PC-9 (cell line): ENCODE data around the gene SPOCK2. TPM values are rescaled to one million over a fixed set of nuclear protein-coding genes. Genes with fewer than 3 reads are reported as not detected.
"Not testable (repeated sequence)": the region's sequence is repeated elsewhere in the genome, so short reads cannot be mapped to it uniquely, and the experiment has no call there.

Experiments
- BruUV-seq: library from RNA; stranded (reverse); fragments of 400-500 nt; replicated peaks from 2 replicates; lab custom pipeline; 2021; lab: Mats Ljungman, UMichigan
- CTCF ChIA-PET: fragments of 300-600 bp; sonication (Branson Sonifier 250); formaldehyde crosslinking; loops from one replicate; lab custom pipeline; 2022; ENCODE audit warnings: antibody characterized with exemption; lab: Charles Lee
- POLR2A ChIA-PET: fragments of 300-600 bp; sonication (Branson Sonifier 250); formaldehyde crosslinking; loops from one replicate; lab custom pipeline; 2022; ENCODE audit warnings: antibody characterized with exemption; ENCODE audit not compliant: unreplicated experiment; lab: Charles Lee
- DNase-seq, 2 experiments: peaks; one replicate each; pipeline versions ENCODE4 v3.0.0 to v3.0.0-alpha.2; 2015 to 2022; ENCODE audit warnings: mixed read lengths in 1 of 2
- H2AFZ ChIP-seq: fragments of 200-600 bp; sonication (generic); 2 replicates; pipeline ENCODE4 v1.8.1; 2017; ENCODE audit warnings: antibody characterized with exemption
- H3F3A ChIP-seq: fragments of 200-600 bp; sonication (generic); 2 replicates; pipeline ENCODE4 v1.8.1; 2017; ENCODE audit warnings: antibody characterized with exemption, mild to moderate bottlenecking, low read depth; ENCODE audit not compliant: insufficient read depth
- H3K27ac ChIP-seq: fragments of 200-600 bp; sonication (generic); 2 replicates; pipeline ENCODE4 v1.6.1; 2016; ENCODE audit warnings: mixed run types
- H3K27me3 ChIP-seq: fragments of 200-600 bp; sonication (generic); 2 replicates; pipeline ENCODE4 v1.6.1; 2016; ENCODE audit warnings: low read depth, mixed run types; ENCODE audit not compliant: insufficient read depth
- H3K36me3 ChIP-seq: fragments of 200-600 bp; sonication (generic); 2 replicates; pipeline ENCODE4 v1.6.1; 2016; ENCODE audit warnings: low read depth, mixed run types
- H3K4me1 ChIP-seq: fragments of 200-600 bp; sonication (generic); replicated peaks from 2 replicates; pipeline ENCODE4 v1.6.1; 2016; ENCODE audit warnings: mixed run types; ENCODE audit not compliant: insufficient read depth
- H3K4me2 ChIP-seq: fragments of 200-600 bp; sonication (generic); 2 replicates; pipeline ENCODE4 v1.6.1; 2017; ENCODE audit warnings: mixed run types
- H3K4me3 ChIP-seq: fragments of 200-600 bp; sonication (generic); 2 replicates; pipeline ENCODE4 v1.6.1; 2016; ENCODE audit warnings: mixed run types
- H3K79me2 ChIP-seq: fragments of 200-600 bp; sonication (generic); 2 replicates; pipeline ENCODE4 v1.6.1; 2017; ENCODE audit warnings: low read depth, mixed run types
- H3K9me2 ChIP-seq: fragments of 200-600 bp; sonication (generic); 2 replicates; pipeline ENCODE4 v1.8.1; 2017; ENCODE audit warnings: mild to moderate bottlenecking; ENCODE audit not compliant: insufficient read depth
- H3K9me3 ChIP-seq: fragments of 200-600 bp; sonication (generic); 2 replicates; pipeline ENCODE4 v1.8.1; 2016; ENCODE audit warnings: low read depth; ENCODE audit not compliant: insufficient read depth
- H4K20me1 ChIP-seq: fragments of 200-600 bp; sonication (generic); 2 replicates; pipeline ENCODE4 v1.8.1; 2017; ENCODE audit not compliant: insufficient read depth
- EZH2 ChIP-seq: fragments of 200-600 bp; sonication (generic); IDR thresholded peaks from 2 replicates; pipeline ENCODE4 v1.8.0; 2017; ENCODE audit warnings: antibody characterized with exemption, low read depth
- intact Hi-C: fragments of 100-400 bp; cut with micrococcal nuclease; formaldehyde crosslinking; loops from one replicate; pipeline ENCODE4 v1.10.0; 2022; ENCODE audit not compliant: unreplicated experiment
- total RNA-seq: library from RNA; stranded (reverse); gene quantifications from 2 replicates; pipeline ENCODE4 v1.2.3, GENCODE V29; 2021
- TF ChIP-seq, protein P1 (sequence below): fragments of 200-600 bp; sonication (generic); conservative IDR thresholded peaks from 2 replicates; pipeline ENCODE4 v1.6.1; 2017; ENCODE audit warnings: mixed run types, antibody characterized with exemption, mild to moderate bottlenecking, moderate library complexity

The SPOCK2 gene
- total RNA-seq, 1 experiment from 2014 or later, result 5.3 TPM

DNA sequence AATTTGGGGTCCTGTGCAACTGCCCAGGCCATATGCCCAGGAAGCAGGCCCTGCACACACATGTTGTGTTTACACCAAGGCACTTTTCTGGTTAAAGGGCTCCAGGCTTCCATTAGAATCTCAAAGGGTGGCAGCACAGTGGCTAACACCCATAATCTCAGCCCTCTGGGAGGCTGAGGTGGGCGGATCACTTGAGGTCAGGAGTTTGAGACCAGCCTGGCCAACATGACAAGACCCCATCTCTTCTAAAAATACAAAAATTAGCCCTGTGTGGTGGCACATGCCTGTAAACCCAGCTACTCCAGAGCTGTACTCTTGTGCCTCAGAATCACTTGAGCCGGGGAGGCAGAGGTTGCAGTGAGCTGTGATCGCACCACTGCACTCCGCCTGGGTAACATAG, 53.6 kb downstream of the SPOCK2 start:
- Histone ChIP-seq H3K27me3 (no peaks in the 10 kb centered on the region), H4K20me1 (no peaks in the 10 kb centered on the region), H3K9me2 (no peaks in the 10 kb centered on the region), H2AFZ (no peak overlapping the region), H3K4me1 (peaks cover 15% of the 10 kb centered on the region), H3F3A (peaks cover 10% of the 10 kb centered on the region; the same call in 1 of the 2 replicates), H3K27ac (no peak overlapping the region), H3K9me3 (no peaks in the 10 kb centered on the region), H3K4me2 (no peak overlapping the region), H3K79me2 (no peaks in the 10 kb centered on the region), H3K36me3 (no peaks in the 10 kb centered on the region), H3K4me3 (no peak overlapping the region)
- intact Hi-C loops, result loop anchor here (5.0 kb wide), 1 partner anchor 37 kb away; no protein-coding TSS in a partner anchor
- CTCF ChIA-PET, result no interaction called here
- no peak for DNase-seq
- no TSS peak for BruUV-seq
- TF ChIP-seq, protein P1, sequence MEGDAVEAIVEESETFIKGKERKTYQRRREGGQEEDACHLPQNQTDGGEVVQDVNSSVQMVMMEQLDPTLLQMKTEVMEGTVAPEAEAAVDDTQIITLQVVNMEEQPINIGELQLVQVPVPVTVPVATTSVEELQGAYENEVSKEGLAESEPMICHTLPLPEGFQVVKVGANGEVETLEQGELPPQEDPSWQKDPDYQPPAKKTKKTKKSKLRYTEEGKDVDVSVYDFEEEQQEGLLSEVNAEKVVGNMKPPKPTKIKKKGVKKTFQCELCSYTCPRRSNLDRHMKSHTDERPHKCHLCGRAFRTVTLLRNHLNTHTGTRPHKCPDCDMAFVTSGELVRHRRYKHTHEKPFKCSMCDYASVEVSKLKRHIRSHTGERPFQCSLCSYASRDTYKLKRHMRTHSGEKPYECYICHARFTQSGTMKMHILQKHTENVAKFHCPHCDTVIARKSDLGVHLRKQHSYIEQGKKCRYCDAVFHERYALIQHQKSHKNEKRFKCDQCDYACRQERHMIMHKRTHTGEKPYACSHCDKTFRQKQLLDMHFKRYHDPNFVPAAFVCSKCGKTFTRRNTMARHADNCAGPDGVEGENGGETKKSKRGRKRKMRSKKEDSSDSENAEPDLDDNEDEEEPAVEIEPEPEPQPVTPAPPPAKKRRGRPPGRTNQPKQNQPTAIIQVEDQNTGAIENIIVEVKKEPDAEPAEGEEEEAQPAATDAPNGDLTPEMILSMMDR, result no peak
- no peak for TF ChIP-seq EZH2
- POLR2A ChIA-PET, result no interaction called here

- Histone ChIP-seq H3K36me3 (no peaks in the 10 kb centered on the region), H3F3A (peaks cover 12% of the 10 kb centered on the region; the same call in 1 of the 2 replicates), H3K9me3 (peaks cover 3% of the 10 kb centered on the region), H3K79me2 (no peaks in the 10 kb centered on the region), H3K9me2 (no peaks in the 10 kb centered on the region), H3K4me2 (no peak overlapping the region), H2AFZ (no peak overlapping the region), H3K4me3 (no peak overlapping the region), H3K4me1 (peaks cover 15% of the 10 kb centered on the region), H3K27me3 (no peaks in the 10 kb centered on the region), H3K27ac (no peak overlapping the region), H4K20me1 (no peaks in the 10 kb centered on the region)
- POLR2A ChIA-PET, result no interaction called here
- CTCF ChIA-PET, result no interaction called here
- no peak for TF ChIP-seq EZH2
- TF ChIP-seq, protein P1, result no peak
- DNase-seq, result no peak
- no TSS peak for BruUV-seq
- intact Hi-C loops, result no loop called here
These were observed 54.3 kb downstream of the SPOCK2 start for GRCh38 chr10:72034040-72034499.

DNA sequence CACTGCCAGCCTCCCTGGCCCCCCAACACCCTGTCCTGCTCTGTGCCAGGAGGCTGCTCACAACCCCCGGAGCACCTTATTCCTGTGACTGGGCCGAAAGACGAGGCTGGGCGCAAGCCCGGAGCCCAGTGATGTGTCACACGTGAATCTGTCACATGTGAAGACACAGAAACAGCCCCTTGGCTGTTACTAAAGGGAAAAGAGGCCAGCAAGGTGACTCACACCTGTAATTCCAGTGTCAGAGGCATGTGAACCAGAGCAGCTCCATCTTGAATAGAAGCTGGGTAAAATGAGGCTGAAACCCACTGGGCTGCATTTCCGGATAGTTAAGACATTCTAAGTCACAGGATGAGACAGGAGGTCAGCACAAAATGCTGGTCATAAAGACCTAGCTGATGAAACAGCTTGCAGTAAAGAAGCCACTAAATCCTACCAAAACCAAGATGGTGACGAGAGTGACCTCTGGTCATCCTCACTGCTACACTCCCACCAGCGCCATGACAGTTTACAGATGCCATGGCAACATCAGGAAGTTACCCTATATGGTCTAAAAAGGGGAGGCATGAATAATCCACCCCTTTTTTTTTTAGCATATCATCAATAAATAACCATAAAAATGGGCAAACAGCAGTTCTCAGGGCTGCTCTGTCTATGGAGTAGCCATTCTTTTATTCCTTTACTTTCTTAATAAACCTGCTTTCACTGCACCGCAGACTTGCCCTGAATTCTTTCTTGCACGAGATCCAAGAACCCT, 55.8 kb downstream of the SPOCK2 start:
- CTCF ChIA-PET, result interaction anchor here (0.6 kb wide), 1 partner anchor 12 kb away, joined by 3 read pairs; no protein-coding TSS in a partner anchor
- H3K4me3 ChIP-seq, intact Hi-C loops, H3K79me2 ChIP-seq, DNase-seq, H2AFZ ChIP-seq, BruUV-seq, H3K27me3 ChIP-seq, H3K36me3 ChIP-seq, H3K4me2 ChIP-seq, H3K9me2 ChIP-seq, H4K20me1 ChIP-seq, H3K27ac ChIP-seq: not testable (repeated sequence)
- POLR2A ChIA-PET, result interaction anchor here (0.6 kb wide), 1 partner anchor 1123 kb away, joined by 6 read pairs; no protein-coding TSS in a partner anchor
- H3F3A ChIP-seq, result peaks cover 18% of the 10 kb centered on the region; the same call in 1 of the 2 replicates
- H3K9me3 ChIP-seq, result peaks cover 10% of the 10 kb centered on the region
- H3K4me1 ChIP-seq, result peaks cover 16% of the 10 kb centered on the region
